GM19455 (cell line): ENCODE results near the gene AOPEP.

ENCODE experiments used
- ATAC-seq: cut with Tn5 transposase; IDR thresholded peaks from one replicate; pipeline ENCODE4 v1.9.1; 2021; ENCODE audit not compliant: unreplicated experiment

AOPEP gene

GRCh38 chr9:94714494-94714893 lies 12.0 kb upstream of the AOPEP start:
- ATAC-seq = no peak

- ATAC-seq = no peak
Observed at GRCh38 chr9:94717761-94718160, 8.7 kb upstream of the AOPEP start.

- no peak for ATAC-seq
Observed at GRCh38 chr9:94718936-94719335, 7.6 kb upstream of the AOPEP start.

- ATAC-seq = no peak
Observed at GRCh38 chr9:94719878-94720277, 6.6 kb upstream of the AOPEP start.

- ATAC-seq = no peak
Observed at GRCh38 chr9:94720846-94721549, 5.5 kb upstream of the AOPEP start.

GRCh38 chr9:94721754-94722153 lies 4.7 kb upstream of the AOPEP start:
- ATAC-seq = no peak

GRCh38 chr9:94725293-94725692 lies 1.2 kb upstream of the AOPEP start:
- ATAC-seq = no peak

GRCh38 chr9:94728719-94729118 lies 2.2 kb downstream of the AOPEP start:
- no peak for ATAC-seq

GRCh38 chr9:94729199-94729598 lies 2.7 kb downstream of the AOPEP start:
- no peak for ATAC-seq

- no peak for ATAC-seq
Observed at GRCh38 chr9:94734054-94734754, 7.7 kb downstream of the AOPEP start.

GRCh38 chr9:94736759-94737158 lies 10.3 kb downstream of the AOPEP start:
- ATAC-seq = no peak

- no peak for ATAC-seq
Observed at GRCh38 chr9:94740145-94740840, 13.8 kb downstream of the AOPEP start.

GRCh38 chr9:94741866-94742265 lies 15.4 kb downstream of the AOPEP start:
- no peak for ATAC-seq

- no peak for ATAC-seq
Observed at GRCh38 chr9:94743035-94743954, 16.8 kb downstream of the AOPEP start.

GRCh38 chr9:94745806-94746540 lies 19.5 kb downstream of the AOPEP start:
- ATAC-seq = no peak

GRCh38 chr9:94746541-94747370 lies 20.3 kb downstream of the AOPEP start:
- no peak for ATAC-seq

- ATAC-seq = no peak
Observed at GRCh38 chr9:94754976-94755475, 28.5 kb downstream of the AOPEP start.

GRCh38 chr9:94757158-94757557 lies 30.7 kb downstream of the AOPEP start:
- no peak for ATAC-seq

GRCh38 chr9:94758031-94758430 lies 31.5 kb downstream of the AOPEP start:
- no peak for ATAC-seq
